Liver (tissue), 9 donors: Measurements from ENCODE around the gene ST14. TPM values are rescaled to one million over a fixed set of nuclear protein-coding genes. Genes with fewer than 3 reads are reported as not detected.

ENCODE experiments used
- DNase-seq: peaks from one replicate; pipeline ENCODE4 v3.0.0-alpha.2; 2017; ENCODE audit warnings: low spot score
- H3K27ac ChIP-seq, 2 donors: one replicate each; pipeline ENCODE4 v1.7.0; 2013; ENCODE audit warnings: inconsistent platforms in 2 of 2, low read length in 2 of 2, control low read depth in 1 of 2, low read depth in 1 of 2, mild to moderate bottlenecking in 1 of 2
- H3K27me3 ChIP-seq, 4 donors: one replicate each; pipeline versions ENCODE4 v1.6.1 to v1.7.0; 2013; ENCODE audit warnings: low read length in 3 of 4, inconsistent platforms in 1 of 4, mild to moderate bottlenecking in 1 of 4, moderate library complexity in 1 of 4; ENCODE audit not compliant: control insufficient read depth in 4 of 4, insufficient read depth in 4 of 4
- H3K36me3 ChIP-seq, 4 donors: one replicate each; pipeline versions ENCODE4 v1.6.1 to v1.7.0; 2013; ENCODE audit warnings: low read length in 3 of 4, mild to moderate bottlenecking in 3 of 4, low read depth in 1 of 4, moderate library complexity in 1 of 4; ENCODE audit not compliant: control insufficient read depth in 4 of 4, insufficient read depth in 3 of 4
- H3K4me1 ChIP-seq, 4 donors: one replicate each; pipeline versions ENCODE4 v1.6.1 to v1.7.0; 2013; ENCODE audit warnings: low read length in 3 of 4, mild to moderate bottlenecking in 3 of 4, moderate library complexity in 1 of 4; ENCODE audit not compliant: control insufficient read depth in 4 of 4, insufficient read depth in 4 of 4
- H3K4me3 ChIP-seq, 3 donors: one replicate each; pipeline versions ENCODE4 v1.6.1 to v1.7.0; 2013; ENCODE audit warnings: low read length in 3 of 3, control low read depth in 1 of 3, low read depth in 1 of 3, mild to moderate bottlenecking in 1 of 3
- H3K9ac ChIP-seq, 2 donors: one replicate each; pipeline ENCODE4 v1.7.0; 2013; ENCODE audit warnings: low read length in 2 of 2, mild to moderate bottlenecking in 2 of 2, moderate library complexity in 2 of 2, control low read depth in 1 of 2, low read depth in 1 of 2
- H3K9me3 ChIP-seq, 4 donors: one replicate each; pipeline versions ENCODE4 v1.6.1 to v1.7.0; 2013; ENCODE audit warnings: low read length in 3 of 4; ENCODE audit not compliant: control insufficient read depth in 4 of 4
- EGR1 ChIP-seq, 2 donors: IDR thresholded peaks; 2 replicates each; pipeline ENCODE4 v1.6.1; 2016 to 2018; ENCODE audit warnings: antibody characterized with exemption in 2 of 2, low read depth in 2 of 2
- FOXA1 ChIP-seq: IDR thresholded peaks from 2 replicates; pipeline ENCODE4 v1.6.1; 2016; ENCODE audit warnings: antibody characterized with exemption
- FOXA2 ChIP-seq: IDR thresholded peaks from 2 replicates; pipeline ENCODE4 v1.6.1; 2016; ENCODE audit warnings: antibody characterized with exemption
- GABPA ChIP-seq, 2 donors: IDR thresholded peaks in 1 of 2; conservative IDR thresholded peaks in 1 of 2; 2 replicates each; pipeline ENCODE4 v1.6.1; 2016; ENCODE audit warnings: antibody characterized with exemption in 2 of 2, mild to moderate bottlenecking in 1 of 2, moderate library complexity in 1 of 2
- HNF4A ChIP-seq, 2 donors: conservative IDR thresholded peaks; 2 replicates each; pipeline ENCODE4 v1.6.1; 2016; ENCODE audit warnings: antibody characterized with exemption in 2 of 2, mild to moderate bottlenecking in 2 of 2
- HNF4G ChIP-seq: IDR thresholded peaks from 2 replicates; pipeline ENCODE4 v1.6.1; 2016; ENCODE audit warnings: antibody characterized with exemption
- JUND ChIP-seq, 2 donors: IDR thresholded peaks; 2 replicates each; pipeline ENCODE4 v1.6.1; 2016; ENCODE audit warnings: antibody characterized with exemption in 2 of 2
- NR2F2 ChIP-seq: IDR thresholded peaks from 2 replicates; pipeline ENCODE4 v1.6.1; 2016; ENCODE audit warnings: antibody characterized with exemption
- RAD21 ChIP-seq, 2 donors: IDR thresholded peaks; 2 replicates each; pipeline ENCODE4 v1.6.1; 2016; ENCODE audit warnings: antibody characterized with exemption in 2 of 2, mild to moderate bottlenecking in 2 of 2
- RXRA ChIP-seq, 2 donors: IDR thresholded peaks; 2 replicates each; pipeline ENCODE4 v1.6.1; 2017 to 2018; ENCODE audit warnings: antibody characterized with exemption in 2 of 2, mild to moderate bottlenecking in 1 of 2
- SP1 ChIP-seq: IDR thresholded peaks from 2 replicates; pipeline ENCODE4 v1.6.1; 2018; ENCODE audit warnings: antibody characterized with exemption, mild to moderate bottlenecking
- TAF1 ChIP-seq: conservative IDR thresholded peaks from 2 replicates; pipeline ENCODE4 v1.6.1; 2016; ENCODE audit warnings: antibody characterized with exemption, mild to moderate bottlenecking
- YY1 ChIP-seq: IDR thresholded peaks from 2 replicates; pipeline ENCODE4 v1.6.1; 2016; ENCODE audit warnings: antibody characterized with exemption, mild to moderate bottlenecking
- WGBS: extraction: QIAGEN DNeasy Blood & Tissue Kit; methylation state at CpG from one replicate; pipeline ENCODE4 v1.1.7; 2013; 5-methylcytosine and 5-hydroxymethylcytosine counted together
- polyA plus RNA-seq, 2 donors: library from polyadenylated mRNA; stranded (reverse) in 1 of 2; unstranded in 1 of 2; fragments of 200-250 nt in 1 of 2; fragments of >200 nt in 1 of 2; fragmentation: Nextera tagmentation in 1 of 2; extraction: Ambion mirVana in 1 of 2; gene quantifications; one replicate each; pipeline versions ENCODE4 v1.2.1 to v1.2.3, GENCODE V29; 2013 to 2015
- total RNA-seq, 2 donors: library from RNA; depleted of rRNA; stranded (reverse); fragments of >200 nt; gene quantifications; one replicate each; pipeline ENCODE4 v1.2.3, GENCODE V29; 2014
- TF ChIP-seq, protein P1 (sequence below): fragments of 150-350 bp; IDR thresholded peaks from 2 replicates; pipeline ENCODE4 v1.5.1; 2017; ENCODE audit warnings: improper control_type of control experiment, low read depth, low read length; ENCODE audit not compliant: missing input control
- TF ChIP-seq, protein P2 (sequence below): IDR thresholded peaks from 2 replicates; pipeline ENCODE4 v1.6.1; 2016; ENCODE audit warnings: antibody characterized with exemption
- TF ChIP-seq, protein P3 (sequence below): IDR thresholded peaks from 2 replicates; pipeline ENCODE4 v1.6.1; 2016; ENCODE audit warnings: antibody characterized with exemption
- TF ChIP-seq, protein P4 (sequence below): IDR thresholded peaks from 2 replicates; pipeline ENCODE4 v1.6.1; 2016; ENCODE audit warnings: antibody characterized with exemption
- donor health status: healthy.
- donor health status: healthy.
- donor health status: healthy.
- donor health status: healthy.
- donor health status: healthy.

ST14 gene
- total and polyA plus RNA-seq, 4 donors = 2.8 to 5.9 (median 4.5) TPM

DNA sequence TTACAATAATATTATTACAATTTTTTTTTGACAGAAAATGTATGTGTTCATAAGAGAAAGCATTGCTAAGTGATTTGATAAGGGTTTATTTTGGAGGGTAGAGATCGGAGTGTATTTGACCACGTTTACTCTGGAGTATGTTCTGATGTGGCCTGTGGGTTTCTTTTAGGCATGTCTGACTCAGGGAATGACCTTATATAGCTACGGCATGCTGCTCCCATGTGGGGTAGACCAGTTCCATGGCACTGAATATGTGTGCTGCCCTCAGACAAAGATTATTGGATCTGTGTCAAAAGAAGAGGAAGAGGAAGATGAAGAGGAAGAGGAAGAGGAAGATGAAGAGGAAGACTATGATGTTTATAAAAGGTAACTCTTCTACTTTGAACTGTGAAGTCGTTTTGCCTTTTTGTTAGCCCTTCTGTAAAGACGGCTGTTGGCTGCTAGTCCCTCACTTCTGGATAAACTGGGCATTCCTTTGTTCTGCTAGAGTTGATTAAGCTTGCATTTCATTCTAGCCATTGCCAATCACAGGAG is 38.1 kb upstream of the ST14 start:
- no peak overlapping the region for H3K4me3 ChIP-seq
- no peaks in the 10 kb centered on the region for H3K9me3 ChIP-seq
- 90% methylated on average over 5 of the region's 5 CpGs for WGBS
- TF ChIP-seq RAD21 (IDR thresholded peaks at IDR 0.05) (no peak), RXRA (IDR thresholded peaks at IDR 0.05) (no peak), FOXA2 (no peak), GABPA (IDR thresholded peaks at IDR 0.05 in 1 of 2, conservative IDR thresholded peaks at IDR 0.05 in 1 of 2) (no peak), YY1 (no peak), HNF4G (no peak), NR2F2 (no peak), SP1 (no peak), JUND (IDR thresholded peaks at IDR 0.05) (no peak)
- TF ChIP-seq, protein P1, sequence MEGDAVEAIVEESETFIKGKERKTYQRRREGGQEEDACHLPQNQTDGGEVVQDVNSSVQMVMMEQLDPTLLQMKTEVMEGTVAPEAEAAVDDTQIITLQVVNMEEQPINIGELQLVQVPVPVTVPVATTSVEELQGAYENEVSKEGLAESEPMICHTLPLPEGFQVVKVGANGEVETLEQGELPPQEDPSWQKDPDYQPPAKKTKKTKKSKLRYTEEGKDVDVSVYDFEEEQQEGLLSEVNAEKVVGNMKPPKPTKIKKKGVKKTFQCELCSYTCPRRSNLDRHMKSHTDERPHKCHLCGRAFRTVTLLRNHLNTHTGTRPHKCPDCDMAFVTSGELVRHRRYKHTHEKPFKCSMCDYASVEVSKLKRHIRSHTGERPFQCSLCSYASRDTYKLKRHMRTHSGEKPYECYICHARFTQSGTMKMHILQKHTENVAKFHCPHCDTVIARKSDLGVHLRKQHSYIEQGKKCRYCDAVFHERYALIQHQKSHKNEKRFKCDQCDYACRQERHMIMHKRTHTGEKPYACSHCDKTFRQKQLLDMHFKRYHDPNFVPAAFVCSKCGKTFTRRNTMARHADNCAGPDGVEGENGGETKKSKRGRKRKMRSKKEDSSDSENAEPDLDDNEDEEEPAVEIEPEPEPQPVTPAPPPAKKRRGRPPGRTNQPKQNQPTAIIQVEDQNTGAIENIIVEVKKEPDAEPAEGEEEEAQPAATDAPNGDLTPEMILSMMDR = no peak
- no peak overlapping the region for H3K9ac ChIP-seq
- DNase-seq = no peak
- peaks cover 16 to 37% (median 24%) of the 10 kb centered on the region in 4 donors for H3K4me1 ChIP-seq
- H3K27me3 ChIP-seq = no peaks in the 10 kb centered on the region
- no peak overlapping the region for H3K27ac ChIP-seq
- H3K36me3 ChIP-seq = peaks cover 3 to 17% (median 13%) of the 10 kb centered on the region in 4 donors

DNA sequence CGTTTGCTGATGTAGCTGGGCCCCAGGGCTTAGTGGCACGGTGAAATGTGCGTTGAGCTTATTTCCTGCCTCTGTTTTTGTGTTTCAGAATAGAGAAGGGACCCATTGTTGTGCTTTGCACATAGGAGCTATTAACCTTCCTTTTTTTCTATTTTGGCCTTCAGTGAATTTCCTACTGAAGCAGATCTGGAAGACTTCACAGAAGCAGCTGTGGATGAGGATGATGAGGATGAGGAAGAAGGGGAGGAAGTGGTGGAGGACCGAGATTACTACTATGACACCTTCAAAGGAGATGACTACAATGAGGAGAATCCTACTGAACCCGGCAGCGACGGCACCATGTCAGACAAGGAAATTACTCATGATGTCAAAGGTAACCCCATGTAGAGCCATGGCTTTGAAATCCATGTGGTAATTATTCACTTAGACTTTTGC is 37.4 kb upstream of the ST14 start:
- no peak for DNase-seq
- Histone ChIP-seq H3K4me1 (peaks cover 16 to 37% (median 24%) of the 10 kb centered on the region in 4 donors), H3K4me3 (no peak overlapping the region), H3K9ac (no peak overlapping the region), H3K27me3 (no peaks in the 10 kb centered on the region), H3K27ac (peak overlapping the region in 1 of 2 donors; percentile 4), H3K9me3 (no peaks in the 10 kb centered on the region), H3K36me3 (peaks cover 3 to 18% (median 13%) of the 10 kb centered on the region in 4 donors)
- 78% methylated on average over 7 of the region's 7 CpGs for WGBS
- TF ChIP-seq FOXA2 = no peak
- no peak for TF ChIP-seq HNF4G
- TF ChIP-seq, protein P2, sequence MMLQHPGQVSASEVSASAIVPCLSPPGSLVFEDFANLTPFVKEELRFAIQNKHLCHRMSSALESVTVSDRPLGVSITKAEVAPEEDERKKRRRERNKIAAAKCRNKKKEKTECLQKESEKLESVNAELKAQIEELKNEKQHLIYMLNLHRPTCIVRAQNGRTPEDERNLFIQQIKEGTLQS = no peak
- TF ChIP-seq SP1 = no peak
- no peak for TF ChIP-seq NR2F2
- TF ChIP-seq, protein P1 = no peak
- no peak for TF ChIP-seq EGR1 (IDR thresholded peaks at IDR 0.05; ENCODE audit: low read depth in 2 of 2)
- TF ChIP-seq RAD21 (IDR thresholded peaks at IDR 0.05) = no peak
- no peak for TF ChIP-seq TAF1
- no peak for TF ChIP-seq FOXA1
- no peak for TF ChIP-seq RXRA (IDR thresholded peaks at IDR 0.05)
- no peak for TF ChIP-seq HNF4A (conservative IDR thresholded peaks at IDR 0.05)
- TF ChIP-seq, protein P3, sequence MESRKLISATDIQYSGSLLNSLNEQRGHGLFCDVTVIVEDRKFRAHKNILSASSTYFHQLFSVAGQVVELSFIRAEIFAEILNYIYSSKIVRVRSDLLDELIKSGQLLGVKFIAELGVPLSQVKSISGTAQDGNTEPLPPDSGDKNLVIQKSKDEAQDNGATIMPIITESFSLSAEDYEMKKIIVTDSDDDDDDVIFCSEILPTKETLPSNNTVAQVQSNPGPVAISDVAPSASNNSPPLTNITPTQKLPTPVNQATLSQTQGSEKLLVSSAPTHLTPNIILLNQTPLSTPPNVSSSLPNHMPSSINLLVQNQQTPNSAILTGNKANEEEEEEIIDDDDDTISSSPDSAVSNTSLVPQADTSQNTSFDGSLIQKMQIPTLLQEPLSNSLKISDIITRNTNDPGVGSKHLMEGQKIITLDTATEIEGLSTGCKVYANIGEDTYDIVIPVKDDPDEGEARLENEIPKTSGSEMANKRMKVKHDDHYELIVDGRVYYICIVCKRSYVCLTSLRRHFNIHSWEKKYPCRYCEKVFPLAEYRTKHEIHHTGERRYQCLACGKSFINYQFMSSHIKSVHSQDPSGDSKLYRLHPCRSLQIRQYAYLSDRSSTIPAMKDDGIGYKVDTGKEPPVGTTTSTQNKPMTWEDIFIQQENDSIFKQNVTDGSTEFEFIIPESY = no peak
- no peak for TF ChIP-seq JUND (IDR thresholded peaks at IDR 0.05)
- TF ChIP-seq GABPA (IDR thresholded peaks at IDR 0.05 in 1 of 2, conservative IDR thresholded peaks at IDR 0.05 in 1 of 2) = no peak
- TF ChIP-seq, protein P4, sequence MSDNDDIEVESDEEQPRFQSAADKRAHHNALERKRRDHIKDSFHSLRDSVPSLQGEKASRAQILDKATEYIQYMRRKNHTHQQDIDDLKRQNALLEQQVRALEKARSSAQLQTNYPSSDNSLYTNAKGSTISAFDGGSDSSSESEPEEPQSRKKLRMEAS = no peak
